HG02885 (cell line): Measurements from ENCODE around the gene ANXA7.

Experiments used
- ATAC-seq: cut with Tn5 transposase; IDR thresholded peaks from one replicate; pipeline ENCODE4 v1.9.1; 2021; ENCODE audit warnings: mild to moderate bottlenecking; ENCODE audit not compliant: unreplicated experiment, poor library complexity

Gene ANXA7

GRCh38 chr10:73413528-73414229, at the start of gene ANXA7:
Gene ANXA7, minus strand, starts transcription at chr10:73414058. Its CDS starts 13,202 bp downstream, at chr10:73400856.
- peak; percentile 93 for ATAC-seq

GRCh38 chr10:73460897-73461296, 47.0 kb upstream of the ANXA7 start:
- ATAC-seq, result no peak

- no peak for ATAC-seq
These were observed 45.9 kb upstream of the ANXA7 start for GRCh38 chr10:73459683-73460314.

GRCh38 chr10:73456187-73456890, 42.5 kb upstream of the ANXA7 start:
- no peak for ATAC-seq

- ATAC-seq, result no peak
These were observed 35.3 kb upstream of the ANXA7 start for GRCh38 chr10:73449113-73449512.

- ATAC-seq, result no peak
These were observed 34.5 kb upstream of the ANXA7 start for GRCh38 chr10:73448384-73448783.

- no peak for ATAC-seq
These were observed 33.1 kb upstream of the ANXA7 start for GRCh38 chr10:73446926-73447325.

GRCh38 chr10:73444457-73444856, 30.6 kb upstream of the ANXA7 start:
- no peak for ATAC-seq

GRCh38 chr10:73439605-73440312, 25.9 kb upstream of the ANXA7 start:
- no peak for ATAC-seq

GRCh38 chr10:73439055-73439454, 25.2 kb upstream of the ANXA7 start:
- no peak for ATAC-seq

GRCh38 chr10:73433538-73433867, 19.6 kb upstream of the ANXA7 start, which contains the start of gene MSS51:
Gene MSS51, minus strand, starts transcription at chr10:73433561. Its CDS starts 5,277 bp downstream, at chr10:73428284.
- no peak for ATAC-seq

- ATAC-seq, result no peak
These were observed 19.0 kb upstream of the ANXA7 start for GRCh38 chr10:73432646-73433537.

- ATAC-seq, result no peak
These were observed 12.5 kb upstream of the ANXA7 start for GRCh38 chr10:73426318-73426717.

- ATAC-seq, result no peak
These were observed 10.6 kb upstream of the ANXA7 start for GRCh38 chr10:73424478-73424877.

- ATAC-seq, result no peak
These were observed 9.5 kb upstream of the ANXA7 start for GRCh38 chr10:73423309-73423708.

- ATAC-seq, result no peak
These were observed 2.7 kb upstream of the ANXA7 start for GRCh38 chr10:73416571-73416970.

GRCh38 chr10:73414230-73414945, 530 bp upstream of the ANXA7 start:
- ATAC-seq, result peak; percentile 40

GRCh38 chr10:73413108-73413527, 740 bp downstream of the ANXA7 start:
- peak; percentile 26 for ATAC-seq

- ATAC-seq, result no peak
These were observed 3.0 kb downstream of the ANXA7 start for GRCh38 chr10:73410897-73411296.
